Measurements from ENCODE around the gene LPP. TPM values are rescaled to one million over a fixed set of nuclear protein-coding genes. Genes with fewer than 3 reads are reported as not detected.

LPP gene
- polyA plus RNA-seq, 3 donors: 14.1 to 23.2 (median 15.3) TPM

- Histone ChIP-seq H3K9me3 (replicated peaks in 1 of 2; ENCODE audit: control insufficient read depth in 1 of 2, insufficient read depth in 1 of 2, low read length in 2 of 2) (no peaks in the 10 kb centered on the region), H3K79me2 (ENCODE audit: insufficient read depth, low read length) (no peaks in the 10 kb centered on the region), H3K27ac (ENCODE audit: low read depth in 1 of 2, low read length in 2 of 2) (peak overlapping the region; percentile 12 to 78), H3K9ac (ENCODE audit: insufficient read depth, low read length, poor library complexity, severe bottlenecking) (no peak overlapping the region), H4K20me1 (ENCODE audit: insufficient read depth, low read length) (no peaks in the 10 kb centered on the region), H3K4me1 (ENCODE audit: control insufficient read depth in 1 of 2, insufficient read depth in 2 of 2, low read length in 2 of 2) (peaks cover 43 to 46% of the 10 kb centered on the region in 2 donors), H3K4me2 (replicated peaks; ENCODE audit: extremely low read depth, low read length, poor library complexity, severe bottlenecking) (no peak overlapping the region), H3K27me3 (ENCODE audit: control insufficient read depth in 2 of 2, insufficient read depth in 2 of 2, low read length in 2 of 2) (no peaks in the 10 kb centered on the region), H3K36me3 (replicated peaks in 1 of 2; ENCODE audit: control insufficient read depth in 1 of 2, insufficient read depth in 2 of 2, low read length in 2 of 2) (peaks cover 0 to 6% of the 10 kb centered on the region in 2 donors), H3K4me3 (replicated peaks in 1 of 3; ENCODE audit: low read depth in 2 of 3, low read length in 3 of 3) (no peak overlapping the region), H2AFZ (ENCODE audit: insufficient read depth, low read depth, low read length, poor library complexity, severe bottlenecking) (peak overlapping the region; percentile 57)
- 31% methylated on average over 3 of the region's 3 CpGs for WGBS (ENCODE audit: insufficient coverage)
- Mint-ChIP-seq H3K27ac (peak overlapping the region; percentile 78 to 93 (median 91)), H3K9me3 (peaks cover 0 to 3% (median 0%) of the 10 kb centered on the region in 7 donors), H3K27me3 (ENCODE audit: low read depth in 3 of 3) (no peaks in the 10 kb centered on the region), H3K4me3 (no peak overlapping the region), H3K4me1 (peaks cover 55% of the 10 kb centered on the region), H3K36me3 (peaks cover 18 to 22% of the 10 kb centered on the region in 2 donors)
- TF ChIP-seq, protein P1, sequence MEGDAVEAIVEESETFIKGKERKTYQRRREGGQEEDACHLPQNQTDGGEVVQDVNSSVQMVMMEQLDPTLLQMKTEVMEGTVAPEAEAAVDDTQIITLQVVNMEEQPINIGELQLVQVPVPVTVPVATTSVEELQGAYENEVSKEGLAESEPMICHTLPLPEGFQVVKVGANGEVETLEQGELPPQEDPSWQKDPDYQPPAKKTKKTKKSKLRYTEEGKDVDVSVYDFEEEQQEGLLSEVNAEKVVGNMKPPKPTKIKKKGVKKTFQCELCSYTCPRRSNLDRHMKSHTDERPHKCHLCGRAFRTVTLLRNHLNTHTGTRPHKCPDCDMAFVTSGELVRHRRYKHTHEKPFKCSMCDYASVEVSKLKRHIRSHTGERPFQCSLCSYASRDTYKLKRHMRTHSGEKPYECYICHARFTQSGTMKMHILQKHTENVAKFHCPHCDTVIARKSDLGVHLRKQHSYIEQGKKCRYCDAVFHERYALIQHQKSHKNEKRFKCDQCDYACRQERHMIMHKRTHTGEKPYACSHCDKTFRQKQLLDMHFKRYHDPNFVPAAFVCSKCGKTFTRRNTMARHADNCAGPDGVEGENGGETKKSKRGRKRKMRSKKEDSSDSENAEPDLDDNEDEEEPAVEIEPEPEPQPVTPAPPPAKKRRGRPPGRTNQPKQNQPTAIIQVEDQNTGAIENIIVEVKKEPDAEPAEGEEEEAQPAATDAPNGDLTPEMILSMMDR (IDR thresholded peaks at IDR 0.05): no peak
- intact Hi-C loops (cut with micrococcal nuclease): no loop called here
- no peak for DNase-seq
These were observed 247.5 kb downstream of the LPP start for GRCh38 chr3:188401244-188401993.

DNA sequence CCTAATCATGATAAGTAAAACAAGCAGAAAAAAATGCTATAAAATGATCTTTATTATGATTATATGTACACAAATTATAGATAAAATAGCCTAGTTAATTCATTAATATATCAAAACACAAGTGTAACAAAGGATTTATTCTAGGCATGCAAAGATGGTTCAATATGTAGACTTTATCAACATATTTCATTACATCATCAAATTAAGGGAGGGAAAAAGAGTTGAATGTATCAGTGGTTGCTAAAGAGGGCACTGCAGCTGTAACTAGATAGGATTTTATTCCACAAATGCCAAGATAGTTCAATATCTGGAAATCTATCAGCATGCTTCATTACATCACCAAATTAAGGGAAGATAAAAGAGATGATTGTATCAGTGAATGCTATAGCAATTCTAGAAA lies 248.3 kb downstream of the LPP start:
- no peaks in the 10 kb centered on the region for H4K20me1 ChIP-seq (ENCODE audit: insufficient read depth, low read length)
- H3K9me3 Mint-ChIP-seq: peaks cover 0 to 3% (median 0%) of the 10 kb centered on the region in 7 donors
- no peak overlapping the region for H3K4me3 Mint-ChIP-seq
- H3K9me3 ChIP-seq (replicated peaks in 1 of 2; ENCODE audit: control insufficient read depth in 1 of 2, insufficient read depth in 1 of 2, low read length in 2 of 2): no peaks in the 10 kb centered on the region
- peaks cover 47% of the 10 kb centered on the region for H3K4me1 Mint-ChIP-seq
- peaks cover 0 to 13% of the 10 kb centered on the region in 2 donors for H3K36me3 ChIP-seq (replicated peaks in 1 of 2; ENCODE audit: control insufficient read depth in 1 of 2, insufficient read depth in 2 of 2, low read length in 2 of 2)
- intact Hi-C loops (cut with micrococcal nuclease): no loop called here
- H3K27me3 Mint-ChIP-seq (ENCODE audit: low read depth in 3 of 3): no peaks in the 10 kb centered on the region
- no peak for DNase-seq
- H3K4me3 ChIP-seq (replicated peaks in 1 of 3; ENCODE audit: low read depth in 2 of 3, low read length in 3 of 3): no peak overlapping the region
- no peak overlapping the region for H3K9ac ChIP-seq (ENCODE audit: insufficient read depth, low read length, poor library complexity, severe bottlenecking)
- no peaks in the 10 kb centered on the region for H3K79me2 ChIP-seq (ENCODE audit: insufficient read depth, low read length)
- H3K27me3 ChIP-seq (ENCODE audit: control insufficient read depth in 2 of 2, insufficient read depth in 2 of 2, low read length in 2 of 2): no peaks in the 10 kb centered on the region
- H3K4me2 ChIP-seq (replicated peaks; ENCODE audit: extremely low read depth, low read length, poor library complexity, severe bottlenecking): no peak overlapping the region
- H3K27ac Mint-ChIP-seq: no peak overlapping the region
- H3K36me3 Mint-ChIP-seq: peaks cover 26 to 28% of the 10 kb centered on the region in 2 donors
- TF ChIP-seq, protein P1 (IDR thresholded peaks at IDR 0.05): no peak
- H3K27ac ChIP-seq (ENCODE audit: low read depth in 1 of 2, low read length in 2 of 2): no peak overlapping the region
- H3K4me1 ChIP-seq (ENCODE audit: control insufficient read depth in 1 of 2, insufficient read depth in 2 of 2, low read length in 2 of 2): peaks cover 35 to 38% of the 10 kb centered on the region in 2 donors
- H2AFZ ChIP-seq (ENCODE audit: insufficient read depth, low read depth, low read length, poor library complexity, severe bottlenecking): no peak overlapping the region

Measured in CD14-positive monocyte (primary cell).